ENCODE data around the gene SULF2. TPM values are rescaled to one million over a fixed set of nuclear protein-coding genes. Genes with fewer than 3 reads are reported as not detected.
A peak's percentile ranks its signal among the peaks of the same experiment; 100 is the strongest.

Gene SULF2
- total RNA-seq, 4 donors from 2014 or later, result 41.2 to 177 (median 62.3) TPM

GRCh38 chr20:47684306-47685080 lies 100.8 kb downstream of the SULF2 start:
- WGBS, 2 donors (ENCODE audit: low coverage in 1 of 2), result 87 to 88% methylated on average over 3 to 6 of the region's 26 CpGs
- Histone ChIP-seq H3K9me3 (no peaks in the 10 kb centered on the region), H3K4me1 (peaks cover 0 to 33% (median 20%) of the 10 kb centered on the region in 3 donors), H3K36me3 (peaks cover 0 to 47% of the 10 kb centered on the region in 2 donors), H3K4me3 (no peak overlapping the region), H3K27me3 (no peaks in the 10 kb centered on the region), H3K27ac (peak overlapping the region in 2 of 4 donors; percentile 1 to 40)
- no peak for TF ChIP-seq CTCF (IDR thresholded peaks at IDR 0.05)
- TF ChIP-seq POLR2A (IDR thresholded peaks at IDR 0.05), result no peak
- TF ChIP-seq POLR2AphosphoS5 (IDR thresholded peaks at IDR 0.05), result no peak
- ATAC-seq, result no peak

GRCh38 chr20:47682916-47683315 lies 102.4 kb downstream of the SULF2 start:
- Histone ChIP-seq H3K27ac (peak overlapping the region in 3 of 4 donors; percentile 67 to 80 (median 78)), H3K9me3 (no peaks in the 10 kb centered on the region), H3K27me3 (no peaks in the 10 kb centered on the region), H3K36me3 (peaks cover 0 to 35% of the 10 kb centered on the region in 2 donors), H3K4me3 (no peak overlapping the region), H3K4me1 (peaks cover 0 to 38% (median 20%) of the 10 kb centered on the region in 3 donors)
- TF ChIP-seq CTCF (IDR thresholded peaks at IDR 0.05), result no peak
- TF ChIP-seq EP300 (IDR thresholded peaks at IDR 0.05), result no peak
- no peak for TF ChIP-seq POLR2A (IDR thresholded peaks at IDR 0.05)
- TF ChIP-seq POLR2AphosphoS5 (IDR thresholded peaks at IDR 0.05), result no peak
- no peak for ATAC-seq
- 91 to 100% methylated on average over 6 to 13 of the region's 19 CpGs for WGBS, 2 donors (ENCODE audit: low coverage in 1 of 2)

- Histone ChIP-seq H3K36me3 (peaks cover 0 to 41% of the 10 kb centered on the region in 2 donors), H3K27me3 (no peaks in the 10 kb centered on the region), H3K4me1 (peaks cover 0 to 41% (median 20%) of the 10 kb centered on the region in 3 donors), H3K27ac (peak overlapping the region in 3 of 4 donors; percentile 67 to 80 (median 78)), H3K9me3 (no peaks in the 10 kb centered on the region), H3K4me3 (no peak overlapping the region)
- no peak for TF ChIP-seq EP300 (IDR thresholded peaks at IDR 0.05)
- no peak for TF ChIP-seq POLR2AphosphoS5 (IDR thresholded peaks at IDR 0.05)
- TF ChIP-seq POLR2A (IDR thresholded peaks at IDR 0.05), result no peak
- no peak for TF ChIP-seq CTCF (IDR thresholded peaks at IDR 0.05)
- WGBS, 2 donors (ENCODE audit: low coverage in 1 of 2), result 0 to 20% methylated on average over 2 to 5 of the region's 22 CpGs
- ATAC-seq, result peak; percentile 79
Observed at GRCh38 chr20:47682028-47682783, 103.1 kb downstream of the SULF2 start.

- TF ChIP-seq POLR2A (IDR thresholded peaks at IDR 0.05) (no peak), POLR2AphosphoS5 (IDR thresholded peaks at IDR 0.05) (no peak), CTCF (IDR thresholded peaks at IDR 0.05) (no peak), EP300 (IDR thresholded peaks at IDR 0.05) (no peak)
- H3K27ac ChIP-seq, result peak overlapping the region in 2 of 4 donors; percentile 67 to 78
- H3K36me3 ChIP-seq, result peaks cover 0 to 44% of the 10 kb centered on the region in 2 donors
- 86 to 92% methylated on average over 4 to 5 of the region's 6 CpGs for WGBS, 2 donors (ENCODE audit: low coverage in 1 of 2)
- no peak overlapping the region for H3K4me3 ChIP-seq
- no peaks in the 10 kb centered on the region for H3K27me3 ChIP-seq
- no peaks in the 10 kb centered on the region for H3K9me3 ChIP-seq
- no peak for ATAC-seq
- H3K4me1 ChIP-seq, result peaks cover 0 to 29% (median 16%) of the 10 kb centered on the region in 3 donors
Observed at GRCh38 chr20:47680804-47681529, 104.3 kb downstream of the SULF2 start.
